Inferior parietal cortex (tissue), 1 donor: Measurements from ENCODE around the gene APH1B.

Experiments
- DNase-seq: peaks from one replicate; pipeline ENCODE4 v3.0.0-alpha.2; 2016; ENCODE audit errors: extremely low spot score

Gene APH1B

DNA sequence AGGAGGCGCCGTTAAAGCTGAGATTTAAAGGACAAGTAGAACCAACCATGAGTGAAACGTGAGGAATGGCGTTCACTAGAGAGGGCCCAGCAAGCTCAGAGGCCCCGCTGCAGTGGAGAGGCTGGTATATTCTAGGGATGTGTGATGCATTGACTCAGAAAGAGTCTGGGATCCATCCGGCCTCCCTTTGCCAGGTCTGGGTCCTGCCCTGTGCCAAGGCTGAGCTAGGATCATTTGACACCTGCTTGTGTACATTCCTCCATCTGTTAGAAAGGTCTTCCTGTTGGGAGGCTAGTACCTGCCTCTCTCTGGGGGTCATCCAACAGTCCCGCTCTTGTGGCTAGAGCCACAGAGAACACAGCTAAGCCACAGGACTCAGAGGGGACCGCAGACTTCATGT lies 75.9 kb downstream of the APH1B start:
- no peak for DNase-seq

DNA sequence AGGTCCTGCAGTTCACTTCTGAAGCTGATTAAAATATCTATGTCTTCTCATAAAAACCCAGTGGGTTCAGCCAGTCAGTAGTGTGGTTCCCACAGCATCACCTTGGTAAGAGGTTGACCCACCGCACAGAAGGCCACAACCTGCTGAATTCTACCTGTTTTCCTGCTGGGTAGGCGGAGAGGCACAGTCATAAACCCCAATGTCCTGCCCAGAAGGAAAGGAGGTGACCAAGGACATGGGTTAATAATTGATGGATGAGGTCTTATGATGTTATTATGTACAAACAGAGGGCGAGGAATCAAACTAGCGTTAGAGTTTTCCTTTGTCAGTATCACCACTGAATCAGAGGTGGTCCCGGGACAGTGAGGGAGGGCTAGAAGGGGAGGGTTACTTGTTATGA lies 76.5 kb downstream of the APH1B start:
- no peak for DNase-seq

DNA sequence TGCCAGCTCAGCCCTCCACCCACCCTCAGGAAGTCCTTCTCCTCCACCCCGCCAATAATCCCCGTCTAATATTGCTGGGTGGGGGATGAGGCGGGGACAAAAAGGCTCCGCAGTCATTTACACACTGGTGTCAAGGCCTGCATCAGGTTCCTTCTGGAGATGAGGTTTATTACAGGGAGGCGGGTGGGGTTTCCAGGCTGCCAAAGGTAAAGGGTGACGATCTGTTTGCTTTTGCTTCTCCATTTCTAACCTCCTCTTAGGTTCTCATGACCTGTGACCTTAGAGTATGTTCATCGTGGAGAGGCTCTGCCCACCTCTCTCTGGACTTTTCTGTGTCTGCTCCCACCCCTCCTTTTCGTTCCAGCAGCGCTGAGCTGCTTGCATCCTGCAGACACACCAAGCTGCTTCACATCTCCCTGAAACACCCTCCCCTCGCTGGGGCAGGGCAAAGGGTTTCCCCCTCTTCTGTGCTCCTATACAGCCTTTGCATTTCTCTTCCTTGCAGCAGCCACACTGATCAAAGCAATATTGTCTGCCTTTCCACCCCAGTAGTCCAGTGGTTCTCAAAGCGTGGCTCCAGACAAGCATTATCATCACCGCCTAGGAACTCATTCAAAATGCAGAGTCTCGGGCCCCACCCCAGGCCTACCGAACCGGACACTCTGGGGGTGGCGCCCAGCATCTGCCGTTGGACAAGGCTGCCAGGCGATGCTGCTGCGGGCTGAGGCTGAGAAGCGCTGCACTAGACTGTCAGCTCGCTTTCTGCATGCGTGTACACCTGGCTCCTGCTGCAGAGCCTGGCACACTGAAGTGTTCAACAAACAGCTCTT lies 77.6 kb downstream of the APH1B start:
- no peak for DNase-seq

DNA sequence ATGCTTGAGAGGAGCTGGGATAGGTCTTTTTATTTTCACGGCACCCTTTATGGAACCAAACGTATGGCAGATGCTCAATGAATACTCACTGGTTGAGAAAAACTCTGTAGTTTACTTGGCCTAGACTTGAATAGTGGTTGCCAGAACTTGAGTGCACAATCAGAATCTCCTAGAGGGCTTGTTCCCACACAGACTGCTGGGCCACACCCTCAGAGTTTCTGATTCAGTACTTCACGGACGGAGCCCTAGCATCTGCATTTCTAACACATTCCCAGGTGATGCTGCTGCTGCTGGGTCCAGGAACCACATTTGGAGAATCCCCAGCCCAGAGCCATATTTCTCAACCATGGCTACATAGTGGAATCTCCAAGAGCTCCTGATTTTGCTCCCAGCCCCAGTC lies 79.7 kb downstream of the APH1B start:
- no peak for DNase-seq

DNA sequence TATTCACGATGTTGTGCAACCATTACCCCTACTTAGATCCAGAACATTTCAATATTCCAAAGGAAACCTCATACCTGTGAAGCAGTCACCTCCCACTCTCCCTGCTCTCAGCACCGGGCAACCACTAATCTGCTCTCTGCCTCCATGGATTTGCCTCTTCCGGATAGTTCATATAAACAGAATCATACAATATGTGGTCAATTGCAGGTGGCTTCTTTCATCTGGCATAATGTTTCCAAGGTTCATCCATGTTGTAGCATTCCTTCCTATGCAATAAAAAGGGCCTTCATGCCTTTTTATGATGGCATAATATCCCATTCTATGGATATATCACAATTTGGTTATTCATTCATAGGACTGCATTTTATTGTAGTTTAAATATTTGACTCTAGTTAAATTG lies 80.3 kb downstream of the APH1B start:
- no peak for DNase-seq

DNA sequence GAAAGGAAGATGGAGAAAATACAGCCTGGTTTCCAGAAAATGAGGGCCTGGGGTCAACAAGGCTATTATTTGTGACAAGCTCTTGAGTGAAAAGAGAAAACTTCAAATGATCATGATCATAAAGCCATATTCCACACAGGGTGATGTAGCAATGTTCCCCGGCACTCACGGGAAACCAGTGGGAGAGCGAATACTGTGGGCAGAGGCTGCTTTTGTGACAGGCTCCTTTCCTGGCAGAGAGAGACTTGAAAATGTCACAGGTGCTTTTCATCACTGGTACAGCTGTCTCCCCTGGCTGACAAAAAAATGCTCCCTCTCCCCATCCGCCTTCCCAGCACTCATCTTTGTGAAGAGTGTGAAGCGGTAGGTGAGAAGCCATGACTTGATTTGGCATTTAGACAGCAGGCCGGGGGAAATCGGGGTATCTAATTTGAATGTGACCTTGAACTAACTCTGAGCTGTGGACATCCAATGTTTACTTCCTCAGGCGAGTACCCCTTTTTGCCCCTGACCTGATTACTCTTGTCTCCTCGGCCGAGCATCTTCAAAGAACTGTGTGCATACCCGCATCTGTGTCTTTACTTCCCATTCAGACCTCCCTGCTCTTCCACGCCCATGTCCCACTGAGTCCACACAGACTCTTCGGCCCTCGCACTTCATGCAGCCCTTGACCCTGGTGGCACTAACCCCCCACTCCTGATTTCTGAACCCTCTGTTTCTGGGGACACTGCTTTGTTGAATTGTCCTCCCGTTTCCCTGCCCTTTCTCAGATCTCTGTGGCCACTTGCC lies 81.0 kb downstream of the APH1B start:
- DNase-seq: no peak
